ENCODE results near the gene DPP3. TPM values are rescaled to one million over a fixed set of nuclear protein-coding genes. Genes with fewer than 3 reads are reported as not detected.
A peak's percentile ranks its signal among the peaks of the same experiment; 100 is the strongest.

Gene DPP3
- polyA plus RNA-seq, 1 of the 3 experiments (the other 2 are of a cell fraction): 70.6 TPM

- H3K4me3 ChIP-seq (ENCODE audit: low read depth in 2 of 2, low read length in 1 of 2): peak overlapping the region; percentile 76
- H4K20me1 ChIP-seq (ENCODE audit: insufficient read depth): no peaks in the 10 kb centered on the region
- H3F3A ChIP-seq (replicated peaks; ENCODE audit: insufficient read depth): no peaks in the 10 kb centered on the region
- CTCF ChIA-PET: interaction anchor here (0.9 to 4.5 kb wide), 5 partner anchors 11 to 210 kb away, joined by 3 to 32 read pairs (median 20); partner anchors contain the start of genes DPP3 and MRPL11
- peak; percentile 54 for DNase-seq
- peaks cover 5 to 18% of the 10 kb centered on the region in 2 experiments; a peak in 3 of 4 replicates for H3K4me1 ChIP-seq (ENCODE audit: control insufficient read depth in 1 of 2, insufficient read depth in 2 of 2, low read depth in 1 of 2, low read length in 1 of 2)
- H3K27ac ChIP-seq (ENCODE audit: low read depth in 2 of 2, low read length in 1 of 2): no peak overlapping the region; a peak in 1 of 4 replicates
- peak overlapping the region; percentile 99 for H3K4me2 ChIP-seq
- H3K9me2 ChIP-seq: no peaks in the 10 kb centered on the region
- no peak for TF ChIP-seq GATA2 (CRISPR knock-in tag; IDR thresholded peaks at IDR 0.05)
- TF ChIP-seq TAF1 (IDR thresholded peaks at IDR 0.05; ENCODE audit: borderline replicate concordance, low read depth, low read length): no peak
- TF ChIP-seq, protein P1, sequence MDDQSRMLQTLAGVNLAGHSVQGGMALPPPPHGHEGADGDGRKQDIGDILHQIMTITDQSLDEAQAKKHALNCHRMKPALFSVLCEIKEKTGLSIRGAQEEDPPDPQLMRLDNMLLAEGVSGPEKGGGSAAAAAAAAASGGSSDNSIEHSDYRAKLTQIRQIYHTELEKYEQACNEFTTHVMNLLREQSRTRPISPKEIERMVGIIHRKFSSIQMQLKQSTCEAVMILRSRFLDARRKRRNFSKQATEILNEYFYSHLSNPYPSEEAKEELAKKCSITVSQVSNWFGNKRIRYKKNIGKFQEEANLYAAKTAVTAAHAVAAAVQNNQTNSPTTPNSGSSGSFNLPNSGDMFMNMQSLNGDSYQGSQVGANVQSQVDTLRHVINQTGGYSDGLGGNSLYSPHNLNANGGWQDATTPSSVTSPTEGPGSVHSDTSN (IDR thresholded peaks at IDR 0.05): no peak
- TF ChIP-seq RAD21 (IDR thresholded peaks at IDR 0.05; ENCODE audit: low read length): no peak
- no peak for TF ChIP-seq TEAD4 (IDR thresholded peaks at IDR 0.05; ENCODE audit: borderline replicate concordance, insufficient read depth)
- no peak for TF ChIP-seq SMC3 (IDR thresholded peaks at IDR 0.05; ENCODE audit: low read depth, low read length)
- TF ChIP-seq, protein P2, sequence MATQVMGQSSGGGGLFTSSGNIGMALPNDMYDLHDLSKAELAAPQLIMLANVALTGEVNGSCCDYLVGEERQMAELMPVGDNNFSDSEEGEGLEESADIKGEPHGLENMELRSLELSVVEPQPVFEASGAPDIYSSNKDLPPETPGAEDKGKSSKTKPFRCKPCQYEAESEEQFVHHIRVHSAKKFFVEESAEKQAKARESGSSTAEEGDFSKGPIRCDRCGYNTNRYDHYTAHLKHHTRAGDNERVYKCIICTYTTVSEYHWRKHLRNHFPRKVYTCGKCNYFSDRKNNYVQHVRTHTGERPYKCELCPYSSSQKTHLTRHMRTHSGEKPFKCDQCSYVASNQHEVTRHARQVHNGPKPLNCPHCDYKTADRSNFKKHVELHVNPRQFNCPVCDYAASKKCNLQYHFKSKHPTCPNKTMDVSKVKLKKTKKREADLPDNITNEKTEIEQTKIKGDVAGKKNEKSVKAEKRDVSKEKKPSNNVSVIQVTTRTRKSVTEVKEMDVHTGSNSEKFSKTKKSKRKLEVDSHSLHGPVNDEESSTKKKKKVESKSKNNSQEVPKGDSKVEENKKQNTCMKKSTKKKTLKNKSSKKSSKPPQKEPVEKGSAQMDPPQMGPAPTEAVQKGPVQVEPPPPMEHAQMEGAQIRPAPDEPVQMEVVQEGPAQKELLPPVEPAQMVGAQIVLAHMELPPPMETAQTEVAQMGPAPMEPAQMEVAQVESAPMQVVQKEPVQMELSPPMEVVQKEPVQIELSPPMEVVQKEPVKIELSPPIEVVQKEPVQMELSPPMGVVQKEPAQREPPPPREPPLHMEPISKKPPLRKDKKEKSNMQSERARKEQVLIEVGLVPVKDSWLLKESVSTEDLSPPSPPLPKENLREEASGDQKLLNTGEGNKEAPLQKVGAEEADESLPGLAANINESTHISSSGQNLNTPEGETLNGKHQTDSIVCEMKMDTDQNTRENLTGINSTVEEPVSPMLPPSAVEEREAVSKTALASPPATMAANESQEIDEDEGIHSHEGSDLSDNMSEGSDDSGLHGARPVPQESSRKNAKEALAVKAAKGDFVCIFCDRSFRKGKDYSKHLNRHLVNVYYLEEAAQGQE (IDR thresholded peaks at IDR 0.05; ENCODE audit: low read depth, low read length): no peak
- TF ChIP-seq RCOR1 (IDR thresholded peaks at IDR 0.05; ENCODE audit: low read length): no peak
- TF ChIP-seq IRF3 (IDR thresholded peaks at IDR 0.05; ENCODE audit: low read depth, low read length): no peak
- TF ChIP-seq, protein P3, sequence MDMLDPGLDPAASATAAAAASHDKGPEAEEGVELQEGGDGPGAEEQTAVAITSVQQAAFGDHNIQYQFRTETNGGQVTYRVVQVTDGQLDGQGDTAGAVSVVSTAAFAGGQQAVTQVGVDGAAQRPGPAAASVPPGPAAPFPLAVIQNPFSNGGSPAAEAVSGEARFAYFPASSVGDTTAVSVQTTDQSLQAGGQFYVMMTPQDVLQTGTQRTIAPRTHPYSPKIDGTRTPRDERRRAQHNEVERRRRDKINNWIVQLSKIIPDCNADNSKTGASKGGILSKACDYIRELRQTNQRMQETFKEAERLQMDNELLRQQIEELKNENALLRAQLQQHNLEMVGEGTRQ (IDR thresholded peaks at IDR 0.05; ENCODE audit: borderline replicate concordance, low read depth, low read length): no peak
- TF ChIP-seq EP300 (IDR thresholded peaks at IDR 0.05; ENCODE audit: borderline replicate concordance in 1 of 2, low read depth in 1 of 2, low read length in 1 of 2): no peak
- no peak for TF ChIP-seq FOXJ3 (CRISPR knock-in tag; IDR thresholded peaks at IDR 0.05)
- no peak for TF ChIP-seq NRF1 (IDR thresholded peaks at IDR 0.05; ENCODE audit: low read depth, low read length)
- no peak for TF ChIP-seq EZH2phosphoT487 (IDR thresholded peaks at IDR 0.05; ENCODE audit: borderline replicate concordance, low read depth)
- H3K79me2 ChIP-seq (ENCODE audit: insufficient read depth): peaks cover 8% of the 10 kb centered on the region; the same call in 1 of the 2 replicates
- H2AFZ ChIP-seq (ENCODE audit: low read depth): no peak overlapping the region
- peaks cover 0 to 5% of the 10 kb centered on the region in 2 experiments for H3K36me3 ChIP-seq (replicated peaks in 1 of 2; ENCODE audit: control insufficient read depth in 1 of 2, insufficient read depth in 2 of 2, low read length in 1 of 2)
- H3K9ac ChIP-seq: peak overlapping the region; percentile 86
- no peaks in the 10 kb centered on the region for H3K9me3 ChIP-seq
- WGBS (ENCODE audit: low lambda C conversion rate): 71% methylated on average over 4 of the region's 6 CpGs
- POLR2A ChIA-PET: interaction anchor here (2.7 kb wide), 1 partner anchor 12 kb away, joined by 14 read pairs; the partner anchor contains the start of gene DPP3
- H3K27me3 ChIP-seq (ENCODE audit: insufficient read depth): no peaks in the 10 kb centered on the region
Observed at GRCh38 chr11:66467756-66468155, 12.5 kb upstream of the DPP3 start.
